CD14-positive monocyte (primary cell): ENCODE data around the gene SRMS. TPM values are rescaled to one million over a fixed set of nuclear protein-coding genes. Genes with fewer than 3 reads are reported as not detected.
A peak's percentile ranks its signal among the peaks of the same experiment; 100 is the strongest.

Experiments used
- DNase-seq, 3 donors: peaks; one replicate each; pipeline ENCODE4 v3.0.0-alpha.2; 2011 to 2022
- H2AFZ ChIP-seq: 2 replicates; pipeline ENCODE4 v1.6.0; 2012; ENCODE audit warnings: mild to moderate bottlenecking, low read depth, low read length, inconsistent platforms; ENCODE audit not compliant: insufficient read depth, poor library complexity, severe bottlenecking
- H3K27ac ChIP-seq, 2 donors: 1 replicate in 1 of 2; 2 replicates in 1 of 2; pipeline ENCODE4 v1.5.1; 2012 to 2013; ENCODE audit warnings: low read length in 2 of 2, control low read depth in 1 of 2, inconsistent platforms in 1 of 2, low read depth in 1 of 2, mild to moderate bottlenecking in 1 of 2
- H3K27me3 ChIP-seq, 2 donors: one replicate each; pipeline versions ENCODE4 v1.6.0 to v1.6.1; 2011 to 2013; ENCODE audit warnings: low read length in 2 of 2; ENCODE audit not compliant: control insufficient read depth in 2 of 2, insufficient read depth in 2 of 2
- H3K36me3 ChIP-seq, 2 donors: replicated peaks in 1 of 2; 1 replicate in 1 of 2; 2 replicates in 1 of 2; pipeline versions ENCODE4 v1.5.1 to v1.6.1; 2012 to 2013; ENCODE audit warnings: low read length in 2 of 2, control low read depth in 1 of 2, inconsistent platforms in 1 of 2, mild to moderate bottlenecking in 1 of 2; ENCODE audit not compliant: insufficient read depth in 2 of 2, control insufficient read depth in 1 of 2
- H3K4me1 ChIP-seq, 2 donors: 1 replicate in 1 of 2; 2 replicates in 1 of 2; pipeline versions ENCODE4 v1.5.1 to v1.6.1; 2012 to 2013; ENCODE audit warnings: low read length in 2 of 2, control low read depth in 1 of 2, inconsistent platforms in 1 of 2, mild to moderate bottlenecking in 1 of 2, moderate library complexity in 1 of 2; ENCODE audit not compliant: insufficient read depth in 2 of 2, control insufficient read depth in 1 of 2
- H3K4me2 ChIP-seq: replicated peaks from 2 replicates; pipeline ENCODE3; 2012; ENCODE audit warnings: low read length, moderate library complexity, mild to moderate bottlenecking; ENCODE audit not compliant: poor library complexity, severe bottlenecking; ENCODE audit errors: extremely low read depth
- H3K4me3 ChIP-seq, 3 experiments: fragments of 200-600 bp in 1 of 3; sonication (generic) in 1 of 3; replicated peaks in 1 of 3; 1 replicate in 2 of 3; 2 replicates in 1 of 3; pipeline ENCODE4 v1.5.1; 2011 to 2013; ENCODE audit warnings: low read length in 3 of 3, mild to moderate bottlenecking in 3 of 3, control low read depth in 2 of 3, low read depth in 2 of 3, inconsistent platforms in 1 of 3, moderate library complexity in 1 of 3
- H3K79me2 ChIP-seq: 2 replicates; pipeline ENCODE4 v1.6.0; 2012; ENCODE audit warnings: mild to moderate bottlenecking, control low read depth, inconsistent platforms, low read length, moderate library complexity; ENCODE audit not compliant: insufficient read depth
- H3K9ac ChIP-seq: 2 replicates; pipeline ENCODE4 v1.6.0; 2017; ENCODE audit warnings: low read length, mild to moderate bottlenecking; ENCODE audit not compliant: insufficient read depth, poor library complexity, severe bottlenecking
- H3K9me3 ChIP-seq, 2 donors: replicated peaks in 1 of 2; 1 replicate in 1 of 2; 2 replicates in 1 of 2; pipeline versions ENCODE4 v1.5.1 to v1.6.1; 2012 to 2013; ENCODE audit warnings: low read length in 2 of 2, control low read depth in 1 of 2; ENCODE audit not compliant: control insufficient read depth in 1 of 2, insufficient read depth in 1 of 2
- H4K20me1 ChIP-seq: 2 replicates; pipeline ENCODE4 v1.6.0; 2012; ENCODE audit warnings: mild to moderate bottlenecking, low read length, control low read depth, moderate library complexity; ENCODE audit not compliant: insufficient read depth
- H3K27ac Mint-ChIP-seq, 7 donors: one replicate each; pipeline ENCODE4 v1.8.0; 2020; ENCODE audit warnings: mild to moderate bottlenecking in 7 of 7, mixed read lengths in 7 of 7, moderate library complexity in 6 of 7, inconsistent platforms in 2 of 7
- H3K27me3 Mint-ChIP-seq, 3 donors: one replicate each; pipeline ENCODE4 v1.8.0; 2021 to 2022; ENCODE audit warnings: low read depth in 3 of 3, mild to moderate bottlenecking in 3 of 3, mixed read lengths in 3 of 3, moderate library complexity in 3 of 3, inconsistent platforms in 1 of 3
- H3K36me3 Mint-ChIP-seq, 2 donors: one replicate each; pipeline ENCODE4 v1.8.0; 2020; ENCODE audit warnings: mixed read lengths in 2 of 2, inconsistent platforms in 1 of 2, mild to moderate bottlenecking in 1 of 2
- H3K4me1 Mint-ChIP-seq: one replicate; pipeline ENCODE4 v1.8.0; 2020; ENCODE audit warnings: mild to moderate bottlenecking, mixed read lengths
- H3K4me3 Mint-ChIP-seq, 2 donors: one replicate each; pipeline ENCODE4 v1.8.0; 2020; ENCODE audit warnings: mild to moderate bottlenecking in 2 of 2, mixed read lengths in 2 of 2, moderate library complexity in 1 of 2
- H3K9me3 Mint-ChIP-seq, 7 donors: one replicate each; pipeline ENCODE4 v1.8.0; 2020 to 2022; ENCODE audit warnings: mixed read lengths in 7 of 7, mild to moderate bottlenecking in 6 of 7, moderate library complexity in 6 of 7, inconsistent platforms in 2 of 7
- CTCF ChIP-seq: fragments of 200-600 bp; IDR thresholded peaks from one replicate; pipeline ENCODE4 v1.8.0; 2022; ENCODE audit warnings: antibody characterized with exemption, mild to moderate bottlenecking
- WGBS: methylation state at CpG from one replicate; pipeline ENCODE4 v1.1.5; 2013; ENCODE audit warnings: missing lambda C conversion rate; ENCODE audit not compliant: insufficient coverage; 5-methylcytosine and 5-hydroxymethylcytosine counted together
- intact Hi-C, 2 donors: fragments of 100-400 bp; cut with micrococcal nuclease; formaldehyde crosslinking; loops; one replicate each; pipeline versions ENCODE4 v1.15.0 to v1.15.1; 2023
- polyA plus RNA-seq, 3 donors: library from polyadenylated mRNA; depleted of rRNA in 1 of 3; unstranded in 2 of 3; stranded (reverse) in 1 of 3; fragments of 300-500 nt in 2 of 3; fragments of >200 nt in 1 of 3; fragmentation: Illumina TruSeq in 2 of 3; gene quantifications; 1 replicate in 2 of 3; 2 replicates in 1 of 3; pipeline ENCODE4 v1.2.3, GENCODE V29; 2012 to 2021

The SRMS gene
- polyA plus RNA-seq, 3 donors, result not detected

GRCh38 chr20:63570281-63571086, 22.9 kb upstream of the SRMS start:
- peaks cover 32% of the 10 kb centered on the region for H3K4me1 Mint-ChIP-seq
- 95% methylated on average over 26 of the region's 28 CpGs for WGBS
- DNase-seq, result no peak
- Histone ChIP-seq H3K27ac (no peak overlapping the region), H3K4me3 (no peak overlapping the region), H3K9me3 (peaks cover 5 to 8% of the 10 kb centered on the region in 2 donors), H3K36me3 (peaks cover 15 to 26% of the 10 kb centered on the region in 2 donors), H3K4me1 (peaks cover 49 to 61% of the 10 kb centered on the region in 2 donors), H3K4me2 (no peak overlapping the region), H2AFZ (no peak overlapping the region), H3K9ac (no peak overlapping the region), H3K27me3 (peaks cover 0 to 62% of the 10 kb centered on the region in 2 donors), H3K79me2 (peaks cover 7% of the 10 kb centered on the region), H4K20me1 (peaks cover 75% of the 10 kb centered on the region)
- H3K27ac Mint-ChIP-seq, result no peak overlapping the region
- intact Hi-C loops, result loop anchor here in 1 of 2 donors (5.0 kb wide), 1 partner anchor 167 kb away; the partner anchor contains the start of genes LIME1 and SLC2A4RG
- peaks cover 23 to 68% (median 36%) of the 10 kb centered on the region in 3 donors for H3K27me3 Mint-ChIP-seq
- H3K4me3 Mint-ChIP-seq, result peak overlapping the region in 1 of 2 donors; percentile 48
- TF ChIP-seq CTCF, result no peak
- peaks cover 4 to 23% (median 6%) of the 10 kb centered on the region in 7 donors for H3K9me3 Mint-ChIP-seq
- H3K36me3 Mint-ChIP-seq, result peaks cover 11 to 19% of the 10 kb centered on the region in 2 donors

GRCh38 chr20:63568986-63569949, 21.7 kb upstream of the SRMS start:
- Mint-ChIP-seq H3K27me3 (peaks cover 28 to 70% (median 43%) of the 10 kb centered on the region in 3 donors), H3K9me3 (peaks cover 8 to 32% (median 12%) of the 10 kb centered on the region in 7 donors), H3K4me1 (peaks cover 26% of the 10 kb centered on the region), H3K36me3 (peaks cover 15 to 28% of the 10 kb centered on the region in 2 donors), H3K27ac (peak overlapping the region in 2 of 7 donors; percentile 51 to 56), H3K4me3 (peak overlapping the region; percentile 45 to 87)
- DNase-seq, result no peak
- peak overlapping the region; percentile 91 for H3K4me2 ChIP-seq
- peaks cover 44 to 50% of the 10 kb centered on the region in 2 donors for H3K4me1 ChIP-seq
- H3K9me3 ChIP-seq, result peaks cover 14 to 15% of the 10 kb centered on the region in 2 donors
- no peak overlapping the region for H3K9ac ChIP-seq
- intact Hi-C loops, result loop anchor here (2.0 to 10.0 kb wide), 4 partner anchors 44 to 326 kb away; partner anchors contain the start of genes DNAJC5 (in 1 of the 2) and GMEB2 (in 1 of the 2)
- H3K36me3 ChIP-seq, result peaks cover 25 to 39% of the 10 kb centered on the region in 2 donors
- TF ChIP-seq CTCF, result no peak
- H4K20me1 ChIP-seq, result peaks cover 87% of the 10 kb centered on the region
- H2AFZ ChIP-seq, result no peak overlapping the region
- 85% methylated on average over 45 of the region's 46 CpGs for WGBS
- peaks cover 0 to 71% of the 10 kb centered on the region in 2 donors for H3K27me3 ChIP-seq
- H3K4me3 ChIP-seq, result peak overlapping the region in 2 of 3 experiments; percentile 43 to 73
- no peak overlapping the region for H3K27ac ChIP-seq
- peaks cover 7% of the 10 kb centered on the region for H3K79me2 ChIP-seq
